H9 (cell line): ENCODE data around the gene DSTN. TPM values are rescaled to one million over a fixed set of nuclear protein-coding genes. Genes with fewer than 3 reads are reported as not detected.

Source experiments
- DNase-seq: peaks from one replicate; pipeline ENCODE4 v3.0.0-alpha.2; 2017
- H2AFZ ChIP-seq: one replicate; pipeline ENCODE4 v1.6.1; 2013; ENCODE audit warnings: mild to moderate bottlenecking, low read length, control low read depth, moderate library complexity
- H2AK5ac ChIP-seq: 2 replicates; pipeline ENCODE4 v1.6.1; 2013; ENCODE audit warnings: low read length, control low read depth, mixed read lengths; ENCODE audit not compliant: insufficient read length
- H2BK120ac ChIP-seq: one replicate; pipeline ENCODE4 v1.6.1; 2013; ENCODE audit warnings: low read depth, mild to moderate bottlenecking, low read length, control low read depth, inconsistent platforms; ENCODE audit not compliant: poor library complexity, severe bottlenecking
- H2BK12ac ChIP-seq: 2 replicates; pipeline ENCODE4 v1.6.1; 2013; ENCODE audit warnings: low read length, control low read depth, mixed read lengths, low read depth; ENCODE audit not compliant: insufficient read length
- H2BK15ac ChIP-seq: 2 replicates; pipeline ENCODE4 v1.6.1; 2013; ENCODE audit warnings: low read depth, low read length, control low read depth
- H2BK20ac ChIP-seq: one replicate; pipeline ENCODE4 v1.6.1; 2013; ENCODE audit warnings: low read depth, mild to moderate bottlenecking, low read length, control low read depth, inconsistent platforms; ENCODE audit not compliant: poor library complexity, severe bottlenecking
- H2BK5ac ChIP-seq: 2 replicates; pipeline ENCODE4 v1.6.1; 2013; ENCODE audit warnings: low read length, control low read depth, mixed read lengths; ENCODE audit not compliant: insufficient read length
- H3K14ac ChIP-seq: 2 replicates; pipeline ENCODE4 v1.6.1; 2013; ENCODE audit warnings: low read length, control low read depth; ENCODE audit not compliant: insufficient read depth
- H3K18ac ChIP-seq: 2 replicates; pipeline ENCODE4 v1.6.1; 2013; ENCODE audit warnings: low read depth, mild to moderate bottlenecking, mixed read lengths, low read length, control low read depth; ENCODE audit not compliant: insufficient read length
- H3K23ac ChIP-seq: 2 replicates; pipeline ENCODE4 v1.6.1; 2013; ENCODE audit warnings: low read length, control low read depth, mixed read lengths, low read depth; ENCODE audit not compliant: insufficient read length
- H3K23me2 ChIP-seq: 2 replicates; pipeline ENCODE4 v1.6.1; 2013; ENCODE audit warnings: low read depth, mild to moderate bottlenecking, mixed read lengths, low read length, control low read depth; ENCODE audit not compliant: insufficient read length, poor library complexity, severe bottlenecking
- H3K27ac ChIP-seq: 2 replicates; pipeline ENCODE4 v1.5.1; 2013; ENCODE audit warnings: low read length, control low read depth, mixed read lengths, low read depth; ENCODE audit not compliant: insufficient read length
- H3K27me3 ChIP-seq: 2 replicates; pipeline ENCODE4 v1.6.1; 2013; ENCODE audit warnings: low read length, control low read depth, inconsistent platforms; ENCODE audit not compliant: insufficient read depth
- H3K4ac ChIP-seq: 2 replicates; pipeline ENCODE4 v1.6.1; 2013; ENCODE audit warnings: low read depth, mild to moderate bottlenecking, control low read depth, inconsistent platforms, low read length, moderate library complexity
- H3K4me1 ChIP-seq: 2 replicates; pipeline ENCODE4 v1.6.1; 2013; ENCODE audit warnings: low read length, control low read depth, inconsistent platforms; ENCODE audit not compliant: insufficient read depth
- H3K4me2 ChIP-seq: 2 replicates; pipeline ENCODE4 v1.6.1; 2013; ENCODE audit warnings: low read length, control low read depth, mixed read lengths; ENCODE audit not compliant: insufficient read length, insufficient read depth
- H3K56ac ChIP-seq: 2 replicates; pipeline ENCODE4 v1.6.1; 2013; ENCODE audit warnings: low read depth, mild to moderate bottlenecking, mixed read lengths, low read length, control low read depth; ENCODE audit not compliant: insufficient read length
- H3K79me1 ChIP-seq: 2 replicates; pipeline ENCODE4 v1.6.1; 2013; ENCODE audit warnings: low read depth, mild to moderate bottlenecking, moderate library complexity, low read length, control low read depth, inconsistent platforms; ENCODE audit not compliant: insufficient read depth, poor library complexity, severe bottlenecking
- H3K79me2 ChIP-seq: 2 replicates; pipeline ENCODE4 v1.6.1; 2013; ENCODE audit warnings: low read length, control low read depth, inconsistent platforms; ENCODE audit not compliant: insufficient read depth
- H3K9ac ChIP-seq: 2 replicates; pipeline ENCODE4 v1.6.1; 2013; ENCODE audit warnings: low read length, control low read depth, mixed read lengths; ENCODE audit not compliant: insufficient read length; ENCODE audit errors: extremely low read depth
- H3K9me3 ChIP-seq: one replicate; pipeline ENCODE4 v1.6.1; 2013; ENCODE audit warnings: low read depth, low read length, inconsistent platforms; ENCODE audit not compliant: control insufficient read depth
- H3T11ph ChIP-seq: one replicate; pipeline ENCODE4 v1.6.1; 2013; ENCODE audit warnings: mild to moderate bottlenecking, low read length, control low read depth, inconsistent platforms
- H4K20me1 ChIP-seq: one replicate; pipeline ENCODE4 v1.6.1; 2013; ENCODE audit not compliant: control insufficient read depth, insufficient read length, insufficient read depth
- H4K5ac ChIP-seq: 2 replicates; pipeline ENCODE4 v1.6.1; 2013; ENCODE audit warnings: low read depth, mild to moderate bottlenecking, mixed read lengths, low read length, control low read depth; ENCODE audit not compliant: insufficient read length
- H4K8ac ChIP-seq: replicated peaks from 2 replicates; pipeline ENCODE4 v1.6.1; 2013; ENCODE audit warnings: low read length, control low read depth, mixed read lengths, low read depth; ENCODE audit not compliant: insufficient read length
- H4K91ac ChIP-seq: 2 replicates; pipeline ENCODE4 v1.6.1; 2013; ENCODE audit warnings: low read depth, mild to moderate bottlenecking, moderate library complexity, mixed read lengths, low read length, control low read depth; ENCODE audit not compliant: insufficient read length
- H3K27ac Mint-ChIP-seq, 3 experiments: 2 replicates in 2 of 3; 3 replicates in 1 of 3; pipeline ENCODE4 v1.8.0; 2020 to 2021; ENCODE audit warnings: mixed read lengths in 3 of 3, mild to moderate bottlenecking in 1 of 3, moderate library complexity in 1 of 3
- H3K27me3 Mint-ChIP-seq: 2 replicates; pipeline ENCODE4 v1.8.0; 2021; ENCODE audit warnings: low read depth, mild to moderate bottlenecking, moderate library complexity, mixed read lengths
- H3K36me3 Mint-ChIP-seq, 3 experiments: 2 replicates in 2 of 3; 3 replicates in 1 of 3; pipeline ENCODE4 v1.8.0; 2020 to 2021; ENCODE audit warnings: low read depth in 3 of 3, mixed read lengths in 3 of 3; ENCODE audit not compliant: insufficient read depth in 1 of 3
- H3K4me1 Mint-ChIP-seq, 2 experiments: 2 replicates each; pipeline ENCODE4 v1.8.0; 2020; ENCODE audit warnings: mixed read lengths in 2 of 2
- H3K4me3 Mint-ChIP-seq, 2 experiments: 2 replicates in 1 of 2; 3 replicates in 1 of 2; pipeline ENCODE4 v1.8.0; 2020 to 2021; ENCODE audit warnings: mild to moderate bottlenecking in 2 of 2, mixed read lengths in 2 of 2, moderate library complexity in 1 of 2
- H3K9me3 Mint-ChIP-seq, 2 experiments: 2 replicates in 1 of 2; 3 replicates in 1 of 2; pipeline ENCODE4 v1.8.0; 2020; ENCODE audit warnings: mild to moderate bottlenecking in 2 of 2, mixed read lengths in 2 of 2, moderate library complexity in 1 of 2
- WGBS: extraction: QIAGEN DNeasy Blood & Tissue Kit; methylation state at CpG from one replicate; pipeline ENCODE4 v1.1.7; 2013; ENCODE audit warnings: missing lambda C conversion rate, low lambda C conversion rate, mixed read lengths; ENCODE audit not compliant: insufficient read length; ENCODE audit errors: extremely low coverage; 5-methylcytosine and 5-hydroxymethylcytosine counted together
- total RNA-seq: library from RNA; stranded (reverse); gene quantifications from 2 replicates; pipeline ENCODE4 v1.2.1, GENCODE V29; 2021
- TF ChIP-seq, protein P1 (sequence below): fragments of 200-600 bp; sonication (generic); conservative IDR thresholded peaks from 3 replicates; pipeline ENCODE4 v1.8.0; 2021; ENCODE audit warnings: antibody characterized with exemption, mild to moderate bottlenecking

The DSTN gene
- total RNA-seq, 1 experiment from 2014 or later, result 145 TPM

- H3K27ac ChIP-seq, result no peak overlapping the region
- peaks cover 25 to 38% of the 10 kb centered on the region in 2 experiments for H3K4me1 Mint-ChIP-seq
Measured at GRCh38 chr20:17646961-17647301, 77.1 kb downstream of the DSTN start.

More at GRCh38 chr20:17646961-17647301, 77.1 kb downstream of the DSTN start:
- Histone ChIP-seq H4K5ac (no peak overlapping the region), H3K56ac (no peak overlapping the region), H2BK20ac (no peak overlapping the region), H4K20me1 (no peaks in the 10 kb centered on the region), H2BK120ac (no peak overlapping the region), H2AFZ (no peak overlapping the region), H2BK12ac (no peak overlapping the region), H3K23me2 (no peaks in the 10 kb centered on the region), H3K9me3 (no peaks in the 10 kb centered on the region), H3K4me2 (no peak overlapping the region), H2AK5ac (no peak overlapping the region), H3K79me1 (peaks cover 7% of the 10 kb centered on the region), H3K4me1 (no peaks in the 10 kb centered on the region), H3K14ac (no peak overlapping the region; the same call in 1 of the 2 replicates), H3K79me2 (peaks cover 17% of the 10 kb centered on the region; the same call in 1 of the 2 replicates), H3K18ac (no peak overlapping the region), H3K23ac (no peak overlapping the region), H3K27me3 (no peaks in the 10 kb centered on the region), H2BK5ac (no peak overlapping the region), H2BK15ac (no peak overlapping the region), H4K91ac (no peak overlapping the region), H3T11ph (no peak overlapping the region), H4K8ac (no peak overlapping the region), H3K4ac (no peak overlapping the region), H3K9ac (no peak overlapping the region)
- H3K27me3 Mint-ChIP-seq, result no peaks in the 10 kb centered on the region
- H3K27ac Mint-ChIP-seq, result peak overlapping the region; percentile 28 to 89 (median 87); a peak in 3 of 7 replicates
- no peaks in the 10 kb centered on the region for H3K9me3 Mint-ChIP-seq
- no peak overlapping the region for H3K4me3 Mint-ChIP-seq
- TF ChIP-seq, protein P1, sequence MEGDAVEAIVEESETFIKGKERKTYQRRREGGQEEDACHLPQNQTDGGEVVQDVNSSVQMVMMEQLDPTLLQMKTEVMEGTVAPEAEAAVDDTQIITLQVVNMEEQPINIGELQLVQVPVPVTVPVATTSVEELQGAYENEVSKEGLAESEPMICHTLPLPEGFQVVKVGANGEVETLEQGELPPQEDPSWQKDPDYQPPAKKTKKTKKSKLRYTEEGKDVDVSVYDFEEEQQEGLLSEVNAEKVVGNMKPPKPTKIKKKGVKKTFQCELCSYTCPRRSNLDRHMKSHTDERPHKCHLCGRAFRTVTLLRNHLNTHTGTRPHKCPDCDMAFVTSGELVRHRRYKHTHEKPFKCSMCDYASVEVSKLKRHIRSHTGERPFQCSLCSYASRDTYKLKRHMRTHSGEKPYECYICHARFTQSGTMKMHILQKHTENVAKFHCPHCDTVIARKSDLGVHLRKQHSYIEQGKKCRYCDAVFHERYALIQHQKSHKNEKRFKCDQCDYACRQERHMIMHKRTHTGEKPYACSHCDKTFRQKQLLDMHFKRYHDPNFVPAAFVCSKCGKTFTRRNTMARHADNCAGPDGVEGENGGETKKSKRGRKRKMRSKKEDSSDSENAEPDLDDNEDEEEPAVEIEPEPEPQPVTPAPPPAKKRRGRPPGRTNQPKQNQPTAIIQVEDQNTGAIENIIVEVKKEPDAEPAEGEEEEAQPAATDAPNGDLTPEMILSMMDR, result no peak
- WGBS, result no CpG with 5 or more reads among the region's 5 CpGs
- no peak for DNase-seq
- H3K36me3 Mint-ChIP-seq, result peaks cover 0 to 6% (median under 1%) of the 10 kb centered on the region in 3 experiments; a peak in 4 of 7 replicates
